CD4-positive, alpha-beta T cell treated with Interleukin-21 for 1 hour (primary cell): ENCODE measurements around the gene TULP4.
"Not testable (repeated sequence)": the region's sequence is repeated elsewhere in the genome, so short reads cannot be mapped to it uniquely, and the experiment has no call there.

Experiments used
- DNase-seq: peaks from one replicate; pipeline ENCODE4 v3.0.0-alpha.2; 2020

TULP4 gene

DNA sequence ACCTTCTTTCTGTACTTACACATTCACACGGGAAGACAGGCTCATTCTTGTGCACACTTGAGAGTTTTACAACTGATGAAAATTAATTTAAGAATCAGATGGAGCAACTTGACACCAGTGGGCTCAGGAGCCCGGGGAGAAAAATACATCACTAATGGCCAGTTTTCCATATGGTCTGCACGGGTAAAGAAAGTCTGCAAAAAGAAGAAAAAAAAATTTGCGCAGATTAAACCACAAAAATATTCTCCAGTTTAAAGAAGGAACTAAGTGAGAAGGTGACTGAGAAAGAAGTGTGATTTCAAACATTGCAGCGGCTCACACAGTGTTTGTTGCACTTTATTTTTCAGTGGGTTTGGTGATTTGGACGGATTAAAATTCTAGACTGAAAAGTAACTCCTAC is at the start of gene TULP4:
TSS of gene TULP4 (plus strand) at position 301 of the 400 bp plus-strand sequence. CDS start 1,552 bp downstream, outside the sequence.
- no peak for DNase-seq

DNA sequence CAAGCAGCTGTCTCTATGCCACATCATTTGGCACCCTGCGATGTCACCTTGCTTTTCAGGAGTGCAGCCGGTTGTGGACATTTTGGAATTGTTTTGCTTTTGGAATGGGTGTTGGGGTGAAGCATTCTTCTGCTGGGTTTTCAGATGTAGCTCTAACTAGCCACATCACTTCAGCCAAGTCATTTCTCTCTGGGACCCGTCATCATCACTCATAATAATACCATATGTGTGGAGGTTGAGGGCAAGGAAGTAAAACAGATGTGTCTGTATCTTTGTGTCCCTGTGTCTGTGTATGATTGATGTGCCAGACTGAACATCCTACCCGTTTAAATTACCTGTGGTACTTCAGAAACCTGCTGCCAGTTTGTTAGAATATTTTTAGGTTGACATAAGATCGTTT is 49.5 kb upstream of the TULP4 start:
- DNase-seq = no peak

DNA sequence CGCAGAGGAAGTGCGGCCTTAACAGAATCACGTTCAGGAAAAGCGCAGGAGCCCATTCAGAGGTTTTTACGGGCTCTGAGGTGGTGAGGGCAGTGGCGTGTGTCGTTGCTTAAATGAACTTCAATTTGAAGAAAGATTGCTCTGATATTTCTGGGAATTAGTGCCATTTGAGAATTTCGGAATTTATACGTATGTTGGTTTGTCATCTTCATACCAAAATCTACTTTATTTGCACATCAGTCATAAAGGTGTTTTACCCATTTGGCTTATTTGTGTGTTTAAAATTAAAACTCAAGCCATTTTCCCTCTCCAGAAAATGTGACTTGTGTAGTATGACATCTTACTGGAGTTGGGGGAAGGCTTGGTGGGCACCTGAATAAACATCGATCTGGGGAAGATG is 48.1 kb upstream of the TULP4 start:
- DNase-seq = no peak

DNA sequence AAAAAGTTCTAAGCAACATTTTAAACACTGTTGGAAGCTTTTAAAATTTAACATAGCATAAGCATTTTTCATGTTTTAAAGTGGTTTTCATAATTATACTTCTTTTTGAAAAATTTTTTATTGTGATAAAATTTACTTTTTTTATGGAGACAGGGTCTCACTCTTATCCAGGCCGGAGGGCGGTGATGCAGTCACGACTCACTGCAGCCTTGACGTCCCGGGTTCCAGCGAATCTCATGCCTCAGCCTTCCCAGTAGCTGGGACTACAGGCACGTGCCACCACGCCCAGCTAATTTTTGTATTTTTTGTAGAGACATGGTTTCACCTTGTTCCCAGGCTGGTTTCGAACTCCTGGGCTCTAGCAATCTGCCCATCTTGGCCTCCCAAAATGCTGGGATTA is 46.1 kb upstream of the TULP4 start:
- no peak for DNase-seq

- no peak for DNase-seq
Measured at GRCh38 chr6:158268361-158269147, 43.7 kb upstream of the TULP4 start.

DNA sequence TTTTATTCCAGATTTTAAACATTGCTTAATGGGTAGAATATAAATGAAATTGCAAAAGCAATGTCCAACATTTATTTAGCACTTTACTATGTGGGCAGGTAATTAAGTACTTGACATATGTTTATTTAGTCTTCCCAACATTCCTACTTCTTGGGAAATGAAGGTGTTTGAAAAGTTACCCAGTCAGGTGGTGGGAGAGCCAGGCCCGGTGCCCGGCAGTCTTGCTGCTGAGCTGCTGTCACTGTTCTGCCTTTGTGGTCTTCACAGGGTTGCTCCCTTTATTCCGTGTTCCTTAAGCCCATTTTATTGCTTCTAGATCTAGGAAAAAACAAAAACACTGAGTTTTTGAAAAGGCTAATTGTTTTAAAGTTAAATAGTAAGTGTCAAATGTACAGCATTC is 42.6 kb upstream of the TULP4 start:
- no peak for DNase-seq

DNA sequence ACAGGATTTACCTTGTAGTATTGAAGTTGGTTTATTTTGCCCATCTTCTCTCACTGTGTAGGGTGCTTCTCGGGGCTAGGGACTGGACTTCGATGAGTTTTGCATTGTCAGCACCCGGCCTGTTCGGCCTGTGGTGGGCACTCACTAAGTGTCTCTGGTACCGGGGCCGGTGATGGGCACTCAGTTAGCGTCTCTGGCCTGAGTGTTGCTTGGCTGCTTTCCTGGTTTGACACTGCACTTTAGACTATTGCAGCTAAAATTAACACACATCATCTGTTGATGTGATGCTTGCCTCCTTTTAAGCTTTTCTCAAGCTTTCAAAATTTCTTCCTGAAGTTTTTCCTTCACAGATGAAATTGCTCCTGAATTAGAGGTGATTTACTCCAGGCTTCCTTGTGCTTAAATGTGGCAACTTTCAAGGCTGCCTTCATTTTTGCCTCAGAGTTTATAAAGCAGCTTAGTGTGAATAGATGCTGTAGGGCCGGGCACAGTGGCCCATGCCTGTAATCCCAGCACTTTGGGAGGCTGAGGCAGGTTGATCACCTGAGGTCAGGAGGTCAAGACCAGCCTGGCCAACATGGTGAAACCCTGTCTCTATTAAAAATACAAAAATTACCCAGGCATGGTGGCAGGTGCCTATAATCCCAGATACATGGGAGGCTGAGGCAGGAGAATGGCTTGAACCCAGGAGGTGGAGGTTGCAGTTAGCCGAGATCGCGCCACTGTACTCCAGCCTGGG is 41.7 kb upstream of the TULP4 start:
- DNase-seq = no peak

GRCh38 chr6:158272324-158272723 is 39.9 kb upstream of the TULP4 start:
- DNase-seq = no peak

DNA sequence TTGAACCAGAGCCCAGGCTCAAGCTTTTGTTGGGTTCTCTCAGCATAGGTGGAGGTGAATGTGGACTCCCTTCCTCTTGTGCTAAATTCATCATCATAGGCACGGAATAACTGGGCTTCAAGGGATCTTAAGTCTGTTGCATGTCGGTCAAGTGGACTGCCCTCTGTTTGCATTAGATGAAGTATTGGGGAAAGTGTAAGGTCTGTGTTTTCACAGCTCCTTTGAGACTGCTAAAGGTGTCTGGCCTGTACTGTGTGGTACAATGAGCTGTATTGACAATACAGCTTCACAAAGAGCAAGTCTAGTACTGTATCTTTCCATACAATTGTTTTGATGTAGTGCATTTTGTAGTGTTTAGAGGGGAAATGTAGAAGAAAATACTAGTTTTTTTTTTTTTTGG is 34.3 kb upstream of the TULP4 start:
- no peak for DNase-seq

DNA sequence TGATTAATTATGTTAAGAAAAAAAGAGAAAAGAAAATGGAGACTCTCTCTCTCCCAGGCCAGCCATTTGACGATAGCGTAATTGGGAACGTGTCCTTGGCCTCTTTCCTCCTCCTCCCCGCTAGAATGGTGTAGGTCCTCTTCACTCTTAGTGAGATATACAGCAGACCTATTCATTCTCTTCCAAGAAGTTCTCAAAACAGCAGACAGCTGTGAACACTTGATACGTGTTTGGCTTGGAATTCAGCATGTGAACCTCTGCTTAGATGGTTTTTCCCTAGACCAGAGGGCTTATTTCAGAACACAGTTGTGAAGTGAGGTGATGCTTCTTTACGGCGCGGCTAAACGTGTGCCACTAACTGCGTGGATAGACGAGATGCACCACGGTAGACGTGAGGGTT is 32.6 kb upstream of the TULP4 start:
- DNase-seq = no peak

DNA sequence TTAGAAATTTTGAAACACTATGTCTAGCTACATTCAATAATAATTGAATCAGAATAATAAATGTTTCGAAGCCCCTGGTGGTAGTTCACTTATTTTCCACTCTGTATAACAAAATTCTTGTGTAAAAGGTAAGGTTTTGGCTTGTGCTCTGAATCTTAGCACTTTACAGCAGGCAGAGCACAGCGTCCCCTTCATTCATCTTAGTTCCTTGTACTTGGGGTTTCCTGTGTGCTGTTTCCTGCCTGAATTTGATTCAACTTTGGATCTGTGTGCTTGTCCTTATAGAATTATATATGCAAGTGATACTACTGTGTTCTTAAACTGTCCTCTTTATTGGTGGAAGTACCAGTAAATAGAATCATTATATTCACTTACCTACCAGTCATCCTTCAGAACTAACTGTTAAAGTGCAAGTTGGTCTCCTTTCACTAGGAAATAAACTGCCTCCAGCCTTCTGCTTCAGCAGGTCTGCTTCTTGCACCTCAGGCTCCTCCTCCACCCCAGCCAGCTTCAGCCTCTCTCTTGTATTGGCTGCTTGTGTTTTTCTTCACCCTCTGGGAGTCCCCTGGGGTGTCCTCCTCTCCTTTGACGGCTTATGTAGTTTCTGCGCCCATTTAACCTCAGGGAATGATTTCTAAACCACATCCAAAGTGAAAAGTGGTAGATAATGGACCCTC is 28.8 kb upstream of the TULP4 start:
- peak; percentile 44 for DNase-seq

DNA sequence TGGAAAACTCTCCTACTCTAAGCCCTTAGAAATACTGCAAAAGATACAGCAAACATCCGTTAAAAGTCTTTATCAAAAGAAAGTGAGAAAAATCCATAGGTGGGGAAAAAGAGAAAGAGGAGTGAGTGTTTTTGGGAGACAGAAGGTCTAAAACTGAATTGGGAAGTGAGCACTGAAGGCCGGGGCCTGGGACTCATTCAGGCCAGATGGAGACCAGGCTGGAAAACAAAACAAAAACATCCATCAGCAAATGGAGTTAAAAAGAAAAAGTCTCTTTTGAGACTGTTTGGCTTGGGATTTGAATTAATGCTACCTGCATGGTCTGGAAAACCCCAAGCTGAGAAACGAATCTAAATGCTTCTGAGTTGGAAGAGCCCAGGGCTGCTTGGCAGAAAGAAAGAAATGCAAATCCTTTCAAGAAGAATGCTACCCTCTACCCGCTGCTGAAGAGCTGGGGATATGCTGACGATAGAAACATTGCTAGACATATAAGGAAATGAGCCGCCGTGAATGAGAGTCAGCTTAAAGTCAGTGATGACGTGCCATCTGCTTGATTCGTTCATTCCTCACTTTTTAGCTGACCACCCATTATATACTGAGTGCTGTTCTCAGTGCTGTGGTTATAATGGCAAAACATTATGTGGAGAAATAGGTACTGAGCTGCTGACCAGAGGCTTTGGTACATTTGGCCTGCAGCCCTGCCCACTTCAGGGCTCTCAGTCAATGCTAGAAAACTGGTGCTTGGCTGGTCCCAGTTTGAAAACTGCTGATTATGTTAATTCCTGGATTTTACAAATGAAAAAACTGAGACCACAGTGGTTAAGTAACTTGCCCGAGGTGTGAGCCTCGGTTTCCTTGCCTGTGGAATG is 28.0 kb upstream of the TULP4 start:
- DNase-seq = peak; percentile 42

GRCh38 chr6:158284876-158285655 is 27.2 kb upstream of the TULP4 start:
- no peak for DNase-seq

GRCh38 chr6:158285656-158286021 is 26.6 kb upstream of the TULP4 start:
- DNase-seq = no peak

- no peak for DNase-seq
Measured at GRCh38 chr6:158286413-158286812, 25.9 kb upstream of the TULP4 start.

DNA sequence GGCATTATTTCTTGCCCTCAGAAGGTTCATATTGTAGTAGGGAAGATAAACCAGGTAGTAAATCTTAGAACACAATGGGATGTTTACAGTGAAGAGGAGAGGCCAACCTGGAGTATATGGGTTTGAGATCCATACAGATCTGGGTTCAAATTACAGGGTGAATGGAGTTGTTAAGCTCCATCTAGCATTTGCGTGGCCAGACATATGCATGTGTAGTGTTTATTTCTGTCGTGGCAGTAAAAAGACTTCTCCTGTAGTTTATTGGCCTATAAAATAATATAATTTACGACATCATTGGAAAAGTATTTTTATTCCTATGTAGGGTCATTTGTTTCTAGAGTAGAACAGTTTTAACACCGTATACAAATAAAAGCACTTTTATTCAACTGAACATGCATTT is 25.2 kb upstream of the TULP4 start:
- no peak for DNase-seq

DNA sequence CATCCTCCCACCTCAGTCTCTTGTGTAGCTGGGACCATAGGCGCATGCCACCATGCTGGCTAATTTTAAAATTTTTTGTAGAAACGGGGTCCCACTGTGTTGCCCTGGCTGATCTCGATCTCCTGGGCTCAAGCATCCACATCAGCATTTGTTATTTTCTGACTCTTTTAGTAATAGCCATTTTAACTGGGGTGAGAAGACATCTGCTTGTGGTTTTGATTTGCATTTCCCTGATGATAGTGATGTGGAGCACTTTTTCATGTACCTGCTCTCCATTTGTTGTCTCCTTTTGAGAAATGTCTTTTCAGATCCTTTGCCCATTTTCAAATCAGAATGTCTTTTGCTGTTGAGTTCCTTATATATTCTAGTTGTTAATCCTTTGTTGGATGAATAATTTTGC is 22.2 kb upstream of the TULP4 start:
- DNase-seq = peak; percentile 36

DNA sequence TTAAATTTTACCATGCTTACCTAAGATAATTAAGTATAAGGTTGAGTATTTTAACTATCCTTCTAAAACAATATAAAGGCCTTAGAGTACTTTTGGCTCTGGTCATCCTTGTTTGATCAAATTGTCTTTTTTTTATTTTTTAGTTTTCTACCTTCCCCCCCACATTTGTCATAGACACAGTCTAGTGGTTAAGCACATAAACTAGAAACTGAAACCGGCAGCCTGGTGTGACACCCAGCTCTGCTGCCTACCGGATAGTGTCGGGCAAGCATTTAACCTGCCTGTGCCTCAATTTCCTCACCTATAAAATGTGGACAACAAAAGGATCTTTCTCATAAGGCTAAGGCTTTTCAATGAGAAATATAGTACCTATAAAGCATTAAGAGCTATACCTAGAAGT is 21.6 kb upstream of the TULP4 start:
- DNase-seq = peak; percentile 76

DNA sequence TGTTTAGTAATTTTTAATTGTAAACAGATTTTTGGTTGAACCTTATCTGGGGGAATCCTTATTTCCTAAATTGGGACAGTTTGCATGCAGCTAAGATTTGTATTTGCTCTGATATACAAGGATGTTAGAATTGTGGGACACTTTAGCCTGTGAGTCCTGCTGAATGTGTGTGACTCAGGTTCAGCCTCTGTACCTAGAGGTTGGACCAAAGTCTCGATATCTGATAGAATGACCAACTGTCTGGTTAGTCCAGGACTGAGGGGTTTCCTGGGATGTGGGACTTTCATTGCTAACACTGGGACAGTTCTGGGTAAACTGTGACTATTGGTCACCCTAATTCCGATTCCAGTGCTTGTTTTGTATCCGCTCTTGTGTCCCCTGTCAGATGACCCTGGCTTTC is 20.2 kb upstream of the TULP4 start:
- DNase-seq = no peak

GRCh38 chr6:158293122-158293521 is 19.1 kb upstream of the TULP4 start:
- DNase-seq = no peak

- DNase-seq = not testable (repeated sequence)
Measured at GRCh38 chr6:158295976-158296853, 16.1 kb upstream of the TULP4 start.
